ENCODE data around the gene OAS2.
"Not testable (repeated sequence)": the region's sequence is repeated elsewhere in the genome, so short reads cannot be mapped to it uniquely, and the experiment has no call there.

Gene OAS2

DNA sequence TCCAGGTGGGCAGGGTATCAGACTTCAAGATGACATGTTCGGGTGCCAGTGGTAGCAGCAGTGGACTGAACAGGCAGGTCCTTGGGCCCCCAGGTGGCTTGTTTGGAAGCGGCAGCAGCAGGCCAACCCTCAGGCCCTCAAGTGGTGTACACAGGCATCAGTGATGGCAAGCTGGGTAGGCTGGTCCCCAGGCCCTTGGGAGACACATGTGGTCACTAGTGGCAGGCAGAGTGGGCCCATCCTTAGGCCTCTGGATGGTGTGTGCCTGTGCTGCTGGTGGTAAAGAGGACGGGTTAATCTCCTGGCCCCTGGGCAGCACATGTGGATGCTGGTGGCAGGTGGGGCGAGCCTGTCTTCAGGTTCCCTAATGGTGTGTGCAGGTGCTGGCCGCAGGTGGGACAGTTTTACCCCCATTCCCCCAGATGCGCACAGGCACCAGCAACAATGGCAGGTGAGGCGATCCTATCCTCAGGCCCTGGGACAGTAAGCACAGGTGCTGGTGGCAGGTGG lies 8.0 kb downstream of the OAS2 start:
- DNase-seq, result no peak

DNA sequence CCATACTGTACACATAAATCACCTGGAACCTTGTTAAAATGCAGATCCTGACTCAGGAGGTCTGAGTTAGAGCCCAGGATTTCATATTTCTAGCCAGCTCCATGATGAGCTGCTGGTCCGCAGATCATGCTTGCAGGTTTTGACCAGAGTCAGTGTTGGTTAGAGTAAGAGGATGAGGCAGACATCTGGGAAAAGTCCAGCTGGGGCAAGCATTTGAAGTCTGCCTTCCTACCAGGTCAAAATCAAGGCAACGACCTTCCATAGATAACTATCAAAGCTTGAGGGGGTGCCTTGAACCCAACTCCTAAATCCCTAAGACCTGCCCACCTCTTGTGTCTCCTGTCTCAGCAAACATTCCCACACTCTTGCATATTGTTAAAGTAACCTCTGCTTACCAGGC lies 9.2 kb downstream of the OAS2 start:
- no peak for DNase-seq

DNA sequence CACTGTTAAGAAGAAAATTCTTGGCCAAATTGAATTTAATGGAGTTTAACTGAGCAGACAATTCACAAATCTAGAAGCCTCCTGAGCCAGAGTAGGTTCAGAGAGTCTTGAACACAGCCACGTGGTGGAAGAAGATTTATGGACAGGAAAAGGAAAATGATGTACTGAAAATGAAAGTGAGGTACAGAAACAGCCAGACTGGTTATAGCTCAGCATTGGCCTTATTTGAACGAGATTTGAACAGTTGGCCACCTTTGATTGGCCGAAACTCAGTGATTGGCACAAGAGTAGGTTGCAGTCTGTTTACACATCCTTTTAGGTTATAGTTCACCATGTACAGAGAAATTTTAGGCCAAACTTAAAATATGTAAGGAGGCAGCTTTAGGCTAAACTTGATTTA lies 9.9 kb downstream of the OAS2 start:
- DNase-seq, result no peak

DNA sequence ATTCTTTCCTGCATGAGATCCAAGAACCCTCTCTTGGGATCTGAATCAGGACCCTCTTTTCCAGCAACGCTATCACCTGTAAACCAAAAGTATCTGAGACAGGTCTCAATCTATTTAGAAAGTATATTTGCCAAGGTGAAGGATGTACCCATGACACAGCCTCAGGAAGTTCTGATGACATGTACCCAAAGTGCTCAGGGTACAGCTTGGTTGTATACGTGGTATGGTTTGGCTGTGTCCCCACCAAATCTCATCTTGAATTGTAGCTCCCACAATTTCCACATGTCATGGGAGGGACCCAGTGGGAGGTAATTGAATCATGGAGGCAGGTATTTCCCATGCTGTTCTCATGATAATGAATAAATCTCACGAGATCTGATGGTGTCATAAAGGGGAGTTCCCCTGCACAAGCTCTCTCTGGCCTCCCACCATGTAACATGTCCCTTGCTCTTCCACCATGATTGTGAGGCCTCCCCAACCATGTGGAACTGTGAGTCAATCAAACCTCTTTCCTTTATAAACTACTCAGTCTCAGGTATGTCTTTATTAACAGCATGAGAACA lies 10.6 kb downstream of the OAS2 start:
- DNase-seq, result not testable (repeated sequence)

DNA sequence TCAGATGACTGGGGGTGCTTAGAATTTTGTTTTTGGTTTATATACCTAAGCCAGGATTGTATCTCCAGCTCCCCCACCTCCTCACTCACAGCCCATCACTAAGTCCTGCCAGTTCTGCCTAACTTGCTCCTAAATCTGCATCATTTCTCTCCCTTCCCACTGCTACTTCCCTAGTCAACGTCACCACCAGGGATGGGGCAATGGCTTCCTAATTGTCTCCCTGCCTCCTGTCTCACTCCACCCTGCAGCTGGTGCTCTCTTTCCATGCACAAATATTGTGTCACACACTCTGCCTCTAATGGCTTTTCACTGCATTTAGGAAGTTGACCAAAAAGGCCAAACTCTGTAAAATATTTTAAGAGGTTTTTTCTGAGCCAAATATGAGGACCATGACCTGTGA lies 11.5 kb downstream of the OAS2 start:
- no peak for DNase-seq

DNA sequence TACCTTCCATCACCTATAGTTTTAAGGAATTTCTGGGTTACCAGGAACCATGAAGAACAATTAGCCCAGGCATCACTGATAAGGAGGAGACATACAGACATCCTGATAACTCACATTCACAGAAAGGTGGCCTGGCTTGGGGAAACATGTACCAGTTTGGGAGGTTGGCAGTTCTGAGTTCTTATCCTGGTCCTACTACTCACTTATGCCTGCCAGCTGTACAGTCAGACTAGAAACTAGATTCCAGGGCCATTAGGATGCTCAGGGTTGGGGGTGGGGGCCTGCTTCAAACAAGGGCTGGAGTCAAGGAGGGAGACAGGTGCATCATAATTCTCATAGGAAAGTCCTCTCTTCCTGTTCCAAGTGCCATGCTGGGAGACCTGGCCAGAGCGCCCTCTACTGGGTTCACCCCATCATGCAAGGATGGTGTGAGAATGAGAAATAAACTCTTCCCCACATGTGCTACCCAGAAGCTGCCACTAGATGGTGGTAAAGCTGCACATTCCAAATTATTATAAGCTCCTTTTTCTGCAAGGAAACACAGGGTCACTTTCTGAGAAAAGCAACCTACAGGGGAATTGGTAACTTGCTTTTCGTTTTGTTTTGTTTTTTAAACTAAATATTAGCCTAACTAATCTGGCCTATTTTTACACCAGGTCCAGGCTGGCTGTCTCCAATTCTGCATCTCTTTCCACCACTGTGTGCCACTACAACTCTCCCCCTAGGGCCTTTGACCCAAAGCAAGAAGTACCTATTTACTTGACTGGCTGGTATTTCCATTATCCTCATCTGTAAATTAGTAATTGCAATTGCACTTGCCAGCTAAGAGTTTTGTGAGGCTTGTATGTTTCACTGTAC lies 14.5 kb downstream of the OAS2 start:
- no peak for DNase-seq

DNA sequence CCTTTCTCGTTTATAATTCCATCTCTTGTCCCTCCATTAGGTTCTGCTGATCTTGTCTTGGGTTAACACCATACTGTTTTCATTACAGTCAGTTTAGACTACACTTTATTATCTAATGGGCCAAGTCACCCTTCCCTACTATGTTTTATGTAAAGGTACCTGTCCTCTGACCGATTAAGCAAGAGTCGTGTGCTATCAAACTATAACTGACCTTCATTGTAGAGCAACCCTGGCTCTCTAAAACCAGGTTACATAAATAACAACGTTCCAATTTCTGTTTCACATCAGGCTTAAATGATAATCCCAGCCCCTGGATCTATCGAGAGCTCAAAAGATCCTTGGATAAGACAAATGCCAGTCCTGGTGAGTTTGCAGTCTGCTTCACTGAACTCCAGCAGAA lies 16.7 kb downstream of the OAS2 start:
- DNase-seq, result no peak

DNA sequence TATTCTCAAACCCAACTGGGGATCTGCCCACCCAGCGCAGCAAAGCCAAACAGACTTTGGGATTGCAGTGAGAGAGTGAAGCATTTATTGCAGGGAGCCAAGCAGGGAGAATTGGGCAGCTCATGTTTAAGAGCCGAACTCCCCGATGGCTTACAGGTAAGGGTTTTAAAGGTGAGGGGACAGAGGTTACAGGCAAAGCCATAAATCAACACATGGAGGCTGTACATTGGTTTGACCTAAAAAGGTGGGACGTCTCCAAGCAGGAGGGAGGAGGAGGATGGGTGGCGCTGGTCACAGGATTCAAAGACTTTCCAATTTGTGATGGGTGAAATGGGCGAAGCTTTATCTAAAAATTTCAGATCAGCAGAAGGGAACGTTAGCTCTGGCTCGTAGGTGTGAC lies 18.2 kb downstream of the OAS2 start:
- no peak for DNase-seq

DNA sequence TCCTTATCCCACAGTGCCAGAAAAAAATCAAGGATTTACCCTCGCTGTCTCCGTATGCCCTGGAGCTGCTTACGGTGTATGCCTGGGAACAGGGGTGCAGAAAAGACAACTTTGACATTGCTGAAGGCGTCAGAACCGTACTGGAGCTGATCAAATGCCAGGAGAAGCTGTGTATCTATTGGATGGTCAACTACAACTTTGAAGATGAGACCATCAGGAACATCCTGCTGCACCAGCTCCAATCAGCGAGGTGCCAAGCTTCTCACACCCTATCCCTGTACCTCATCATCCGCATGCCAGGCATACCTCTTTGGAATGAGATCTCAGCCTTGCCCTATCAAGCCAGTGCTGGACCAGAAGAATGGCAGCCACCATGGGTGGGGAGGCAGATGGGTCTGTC lies 19.2 kb downstream of the OAS2 start:
- DNase-seq, result no peak

DNA sequence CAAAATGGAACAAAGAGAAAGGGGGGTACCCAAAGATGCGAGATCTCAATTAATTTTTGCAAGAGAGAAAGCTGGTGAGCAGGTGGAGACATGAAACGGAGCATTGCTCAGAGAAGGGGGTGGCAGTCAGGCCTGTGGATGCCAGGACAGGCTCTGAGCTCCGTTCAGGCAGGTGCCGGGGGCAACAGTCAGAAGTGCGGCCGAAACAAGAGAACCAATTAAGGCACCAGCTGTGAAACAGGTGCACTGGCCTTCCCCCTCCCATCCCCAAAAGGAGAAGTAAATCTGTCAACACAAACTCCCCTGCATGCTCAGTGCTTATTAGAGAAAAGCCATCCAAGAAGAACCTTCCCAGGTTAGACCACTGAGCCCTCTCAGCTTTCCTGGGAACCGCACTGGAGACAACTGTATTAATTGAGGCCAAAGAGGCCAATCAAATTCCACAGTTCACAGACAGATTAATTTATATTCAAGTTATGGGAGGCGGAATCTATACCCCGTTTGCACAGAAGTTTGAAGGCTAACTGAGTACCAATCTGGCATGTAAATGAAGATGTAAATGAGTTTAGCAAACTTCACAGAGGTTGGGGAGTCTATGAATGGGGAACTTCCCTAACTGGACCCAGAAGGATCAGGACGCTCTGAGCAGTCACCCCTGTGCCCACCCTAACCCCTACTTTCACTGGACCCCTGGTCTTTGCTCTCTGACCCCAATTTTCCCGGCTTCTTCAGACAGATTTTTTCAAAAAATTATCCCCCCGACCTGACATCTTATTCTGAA lies 20.9 kb downstream of the OAS2 start:
- DNase-seq, result no peak

DNA sequence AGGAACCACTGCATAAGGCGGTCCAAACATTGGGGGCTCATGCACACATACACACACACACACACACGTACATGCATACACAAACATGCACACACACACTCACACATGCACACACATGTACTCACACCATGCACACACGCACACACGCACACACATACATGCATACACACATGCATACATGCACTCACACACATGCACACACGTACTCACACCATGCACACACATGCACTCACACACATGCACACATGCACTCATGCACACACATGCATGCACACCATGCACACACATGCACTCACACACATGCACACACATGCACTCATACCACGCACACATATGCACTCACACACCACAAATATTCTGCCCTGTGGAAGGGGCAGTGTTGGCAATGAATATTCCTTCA lies 22.1 kb downstream of the OAS2 start:
- DNase-seq, result no peak

DNA sequence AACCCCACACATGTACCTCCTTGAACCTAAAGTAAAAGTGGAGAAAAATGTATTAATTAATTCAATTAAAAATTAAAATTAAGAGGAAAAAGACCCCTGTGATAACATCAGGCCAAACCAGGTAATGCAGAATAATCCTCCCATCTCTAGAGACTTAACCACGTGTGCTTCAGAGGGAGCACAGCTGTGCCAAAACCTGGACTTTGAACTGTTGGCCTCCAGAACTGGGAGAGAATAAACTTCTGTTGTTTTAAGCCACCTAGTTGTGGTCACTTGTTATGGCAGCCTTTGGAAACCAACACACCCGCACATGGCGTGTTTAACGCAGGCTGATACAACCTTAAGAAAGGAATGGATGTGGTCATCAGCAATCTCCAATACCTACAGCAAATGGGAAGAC lies 23.8 kb downstream of the OAS2 start:
- DNase-seq, result no peak

DNA sequence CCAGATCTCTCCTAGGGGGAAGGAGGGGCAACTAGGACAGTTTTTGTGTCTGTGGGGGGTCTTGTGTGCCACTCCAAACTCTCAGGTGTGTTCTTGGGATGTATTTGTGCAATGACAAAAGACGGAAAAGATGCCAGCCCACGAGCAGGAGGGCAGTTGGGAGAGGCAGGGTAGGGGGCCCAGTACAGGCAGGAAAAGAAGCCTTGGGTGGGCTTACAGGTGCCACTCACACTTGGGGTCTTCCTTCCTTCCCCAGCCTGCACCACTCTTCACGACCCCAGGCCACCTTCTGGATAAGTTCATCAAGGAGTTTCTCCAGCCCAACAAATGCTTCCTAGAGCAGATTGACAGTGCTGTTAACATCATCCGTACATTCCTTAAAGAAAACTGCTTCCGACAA lies 24.4 kb downstream of the OAS2 start:
- DNase-seq, result no peak

DNA sequence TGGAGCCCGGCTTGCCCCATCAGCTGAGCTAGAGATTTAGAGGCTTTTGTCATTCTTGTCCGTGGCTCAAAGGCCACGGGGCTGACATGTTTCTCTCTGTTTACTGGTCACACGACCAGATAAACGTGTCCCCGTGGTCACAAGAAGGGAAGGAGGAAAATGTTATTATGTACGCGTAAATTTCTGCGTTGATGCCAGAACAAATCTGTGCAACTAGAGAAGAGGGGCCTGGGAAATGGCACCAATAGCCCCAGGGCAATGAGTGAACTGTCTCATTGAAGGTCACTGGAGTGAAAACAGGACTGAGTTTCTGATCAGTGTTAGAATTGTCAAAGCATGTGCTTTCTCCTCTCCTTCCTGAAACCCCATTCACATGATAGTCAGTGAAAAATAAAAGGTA lies 25.3 kb downstream of the OAS2 start:
- DNase-seq, result no peak

DNA sequence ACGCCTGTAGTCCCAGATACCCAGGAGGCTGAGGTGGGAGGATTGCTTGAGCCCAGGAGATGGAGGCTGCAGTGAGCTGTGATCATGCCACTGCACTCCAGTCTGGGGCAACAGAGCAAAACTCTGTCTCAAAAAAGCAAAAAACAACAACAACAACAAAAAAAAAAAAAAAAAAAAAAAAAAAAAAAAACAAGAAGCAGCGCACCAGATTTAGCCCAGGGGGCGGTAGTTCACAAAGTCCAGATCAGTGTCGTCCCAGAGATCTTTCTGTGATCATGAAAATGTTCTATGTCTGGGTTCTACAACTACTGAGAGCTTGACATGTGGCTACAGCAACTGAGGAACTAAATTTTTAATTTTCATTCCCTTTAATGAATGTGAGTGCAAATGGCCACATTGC lies 27.4 kb downstream of the OAS2 start:
- no peak for DNase-seq

DNA sequence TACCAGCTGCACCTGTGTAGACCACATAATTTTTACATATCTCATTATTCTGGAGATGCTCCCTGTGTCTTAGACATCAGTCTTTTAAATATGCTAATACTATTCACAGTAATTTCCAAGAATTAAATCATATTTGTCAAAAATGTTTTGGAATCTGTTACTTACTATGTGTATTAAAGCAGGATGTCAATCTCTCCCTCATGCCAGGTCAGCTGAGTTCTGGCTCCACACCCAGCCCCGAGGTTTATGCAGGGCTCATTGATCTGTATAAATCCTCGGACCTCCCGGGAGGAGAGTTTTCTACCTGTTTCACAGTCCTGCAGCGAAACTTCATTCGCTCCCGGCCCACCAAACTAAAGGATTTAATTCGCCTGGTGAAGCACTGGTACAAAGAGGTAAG lies 27.9 kb downstream of the OAS2 start:
- no peak for DNase-seq

DNA sequence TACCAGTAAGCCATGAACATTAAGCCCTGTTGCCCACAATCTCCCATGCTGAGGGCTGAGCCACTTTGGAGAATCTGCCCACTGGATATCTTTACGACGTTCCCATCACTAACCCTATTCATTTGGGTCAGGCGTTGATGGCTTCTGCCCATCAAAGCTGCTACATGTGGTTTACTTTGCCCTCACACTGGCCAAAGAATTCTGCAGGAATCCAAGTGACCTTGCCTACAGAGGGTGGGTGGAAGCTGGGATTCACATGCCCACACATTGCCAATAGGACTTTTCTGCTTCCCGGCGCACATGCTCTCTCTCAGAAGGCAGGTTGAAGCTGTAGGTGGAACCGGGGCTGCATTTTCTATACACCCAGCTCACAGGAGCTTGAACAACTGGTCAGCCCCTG lies 28.3 kb downstream of the OAS2 start:
- no peak for DNase-seq

DNA sequence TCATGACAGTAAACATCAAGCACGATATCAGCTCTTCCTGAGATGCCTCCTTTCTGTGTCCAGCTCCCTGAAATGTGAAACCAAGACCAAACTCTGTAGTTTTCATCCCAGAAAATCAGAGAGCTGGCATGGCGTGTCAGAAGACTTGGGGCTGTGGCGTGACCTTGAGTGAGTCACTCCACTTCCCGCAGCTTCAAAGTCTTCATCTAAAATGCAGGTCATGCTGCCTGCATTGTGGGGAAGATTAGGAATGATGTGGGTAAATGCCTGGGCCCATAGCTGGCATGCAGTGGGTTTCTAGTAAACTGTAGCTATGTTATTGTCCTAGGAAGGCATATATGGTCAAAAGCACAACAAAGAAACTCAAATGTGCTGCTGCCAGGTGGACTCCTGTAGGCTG lies 28.8 kb downstream of the OAS2 start:
- DNase-seq, result no peak

DNA sequence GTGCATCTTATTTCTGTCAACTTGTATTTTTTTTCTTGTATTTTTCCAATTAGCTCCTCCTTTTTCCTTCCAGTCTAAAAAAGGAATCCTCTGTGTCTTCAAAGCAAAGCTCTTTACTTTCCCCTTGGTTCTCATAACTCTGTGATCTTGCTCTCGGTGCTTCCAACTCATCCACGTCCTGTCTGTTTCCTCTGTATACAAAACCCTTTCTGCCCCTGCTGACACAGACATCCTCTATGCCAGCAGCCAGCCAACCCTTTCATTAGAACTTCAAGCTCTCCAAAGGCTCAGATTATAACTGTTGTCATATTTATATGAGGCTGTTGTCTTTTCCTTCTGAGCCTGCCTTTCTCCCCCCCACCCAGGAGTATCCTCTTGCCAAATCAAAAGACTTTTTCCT lies 32.4 kb downstream of the OAS2 start:
- DNase-seq, result no peak

DNA sequence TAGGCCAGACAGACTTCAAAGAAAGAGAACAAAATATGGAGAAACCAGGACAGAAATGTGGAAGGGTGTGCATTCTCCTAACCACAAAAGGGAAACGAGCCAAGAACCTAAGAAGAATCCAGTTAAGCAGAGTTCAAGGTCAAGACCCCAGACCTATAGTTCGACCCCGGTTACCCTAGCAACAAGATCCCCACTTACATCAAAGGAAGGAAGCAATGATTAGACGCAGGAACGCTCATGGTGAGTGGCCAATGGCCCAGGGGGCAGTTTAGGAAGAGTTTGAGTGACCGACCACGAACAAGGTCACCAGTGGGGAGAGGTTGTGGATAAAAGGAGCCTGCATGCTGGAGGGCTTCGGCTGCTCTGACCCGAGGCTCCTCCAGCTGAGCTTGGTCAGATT lies 36.2 kb downstream of the OAS2 start:
- no peak for DNase-seq

DNA sequence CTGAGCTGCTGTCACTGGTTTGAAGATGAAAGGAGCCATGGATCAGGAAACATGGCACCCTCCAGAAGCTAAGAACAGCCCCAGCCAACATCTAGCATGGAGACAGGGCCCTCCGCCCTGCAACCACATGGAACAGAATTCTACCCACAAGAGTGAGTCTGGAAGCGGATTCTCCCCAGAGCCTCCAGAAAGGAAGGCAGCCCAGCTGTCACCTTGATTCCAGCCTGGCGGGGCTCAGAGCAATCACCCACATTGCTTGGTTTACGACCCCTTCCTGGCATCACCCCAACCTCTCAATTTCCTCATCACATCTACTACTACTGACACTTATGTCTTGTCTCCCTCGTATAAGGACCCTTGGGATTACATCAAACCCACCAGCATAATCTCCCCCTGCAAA lies 38.5 kb downstream of the OAS2 start:
- no peak for DNase-seq

DNA sequence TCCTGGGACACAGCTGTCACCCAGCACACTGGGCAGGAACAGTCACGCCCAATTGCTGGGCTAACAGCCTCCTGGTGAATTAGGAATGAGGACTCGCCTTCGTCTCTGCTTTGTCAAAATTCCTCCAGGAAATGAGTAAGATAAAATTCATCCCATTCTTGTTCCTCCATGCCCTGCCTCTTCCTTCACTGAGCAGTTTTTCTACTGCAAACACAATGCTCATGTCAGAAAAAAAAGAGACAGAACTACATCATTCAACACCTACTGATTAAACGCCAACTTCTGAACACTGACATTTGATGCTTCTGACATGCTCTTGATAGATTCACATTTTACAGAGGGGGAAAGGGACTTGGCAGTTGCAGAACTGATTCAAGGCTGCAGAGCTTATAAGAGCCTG lies 40.7 kb downstream of the OAS2 start:
- DNase-seq, result no peak

DNA sequence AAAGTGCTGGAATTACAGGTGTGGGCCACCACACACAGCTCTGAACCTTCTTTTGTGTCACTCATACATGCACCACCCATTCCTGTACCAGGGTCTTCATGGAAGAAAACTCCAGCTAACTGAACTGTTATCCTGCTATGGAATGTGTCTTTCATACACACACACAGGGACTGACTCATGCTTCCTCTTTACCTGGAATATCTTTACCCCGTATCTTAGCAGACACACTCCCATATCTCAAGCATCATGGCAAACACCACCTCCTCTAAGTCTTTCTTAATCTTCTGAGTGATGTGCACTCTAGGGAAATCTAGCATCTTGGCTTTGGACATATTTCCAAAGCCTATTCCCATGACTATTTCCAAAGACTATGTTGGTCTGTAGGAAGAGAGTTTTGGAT lies 43.2 kb downstream of the OAS2 start:
- no peak for DNase-seq

Data from left hindlimb (tissue), 1 donor.